Neural progenitor cell (in vitro differentiated cells): ENCODE measurements around the gene PSMD5. TPM values are rescaled to one million over a fixed set of nuclear protein-coding genes. Genes with fewer than 3 reads are reported as not detected.
A peak's percentile ranks its signal among the peaks of the same experiment; 100 is the strongest.

Experiments
- DNase-seq: peaks from one replicate; pipeline ENCODE4 v3.0.0-alpha.2; 2016; ENCODE audit warnings: low spot score
- H2AFZ ChIP-seq: fragments of 200-600 bp; sonication (generic); replicated peaks from 2 replicates; pipeline ENCODE4 v1.6.1; 2016; ENCODE audit warnings: antibody characterized with exemption
- H3F3A ChIP-seq: fragments of 200-600 bp; sonication (generic); 2 replicates; pipeline ENCODE4 v1.6.1; 2016; ENCODE audit warnings: antibody characterized with exemption, low read depth
- H3K27ac ChIP-seq: fragments of 200-600 bp; sonication (generic); 2 replicates; pipeline ENCODE4 v1.5.1; 2016; ENCODE audit warnings: mild to moderate bottlenecking
- H3K27me3 ChIP-seq: fragments of 200-600 bp; sonication (generic); 2 replicates; pipeline ENCODE4 v1.6.1; 2016; ENCODE audit warnings: mild to moderate bottlenecking, moderate library complexity
- H3K36me3 ChIP-seq: fragments of 200-600 bp; sonication (generic); 2 replicates; pipeline ENCODE4 v1.5.1; 2016
- H3K4me1 ChIP-seq: fragments of 200-600 bp; sonication (generic); 2 replicates; pipeline ENCODE4 v1.6.1; 2016; ENCODE audit warnings: mixed run types
- H3K4me2 ChIP-seq: fragments of 200-600 bp; sonication (generic); 2 replicates; pipeline ENCODE4 v1.6.1; 2016
- H3K4me3 ChIP-seq: fragments of 200-600 bp; sonication (generic); 2 replicates; pipeline ENCODE4 v1.5.1; 2016
- H3K79me2 ChIP-seq: fragments of 200-600 bp; sonication (generic); 2 replicates; pipeline ENCODE4 v1.6.1; 2016; ENCODE audit warnings: low read depth
- H3K9ac ChIP-seq: fragments of 200-600 bp; sonication (generic); 2 replicates; pipeline ENCODE4 v1.6.1; 2016
- H3K9me3 ChIP-seq: fragments of 200-600 bp; sonication (generic); 2 replicates; pipeline ENCODE4 v1.5.1; 2016; ENCODE audit warnings: low read depth
- H4K20me1 ChIP-seq: fragments of 200-600 bp; sonication (generic); 2 replicates; pipeline ENCODE4 v1.6.1; 2016; ENCODE audit warnings: low read depth
- H3K27ac Mint-ChIP-seq: 3 replicates; pipeline ENCODE4 v1.8.0; 2021; ENCODE audit warnings: mixed read lengths
- H3K27me3 Mint-ChIP-seq: 2 replicates; pipeline ENCODE4 v1.8.0; 2022; ENCODE audit warnings: low read depth, mild to moderate bottlenecking, inconsistent platforms, moderate library complexity, mixed read lengths; ENCODE audit not compliant: insufficient read depth
- H3K36me3 Mint-ChIP-seq: 3 replicates; pipeline ENCODE4 v1.8.0; 2021; ENCODE audit warnings: mixed read lengths
- H3K4me1 Mint-ChIP-seq: 3 replicates; pipeline ENCODE4 v1.8.0; 2021; ENCODE audit warnings: mixed read lengths
- H3K4me3 Mint-ChIP-seq: 3 replicates; pipeline ENCODE4 v1.8.0; 2021; ENCODE audit warnings: mild to moderate bottlenecking, moderate library complexity, mixed read lengths
- H3K9me3 Mint-ChIP-seq: 3 replicates; pipeline ENCODE4 v1.8.0; 2020; ENCODE audit warnings: mixed read lengths
- EZH2 ChIP-seq: fragments of 200-600 bp; sonication (generic); IDR thresholded peaks from 2 replicates; pipeline ENCODE4 v1.6.1; 2017; ENCODE audit warnings: antibody characterized with exemption, mild to moderate bottlenecking, moderate library complexity
- EZH2phosphoT487 ChIP-seq: fragments of 200-600 bp; sonication (generic); IDR thresholded peaks from 2 replicates; pipeline ENCODE4 v1.6.1; 2017; ENCODE audit warnings: antibody characterized with exemption
- total RNA-seq: library from RNA; depleted of rRNA; stranded (reverse); fragments of >200 nt; gene quantifications from 2 replicates; pipeline ENCODE4 v1.2.3, GENCODE V29; 2015; ENCODE audit warnings: low replicate concordance
- TF ChIP-seq, protein P1 (sequence below): fragments of 200-600 bp; sonication (generic); IDR thresholded peaks from 2 replicates; pipeline ENCODE4 v1.5.1; 2017; ENCODE audit warnings: antibody characterized with exemption, mild to moderate bottlenecking

PSMD5 gene
- total RNA-seq, 1 donor from 2014 or later: 8.7 TPM

DNA sequence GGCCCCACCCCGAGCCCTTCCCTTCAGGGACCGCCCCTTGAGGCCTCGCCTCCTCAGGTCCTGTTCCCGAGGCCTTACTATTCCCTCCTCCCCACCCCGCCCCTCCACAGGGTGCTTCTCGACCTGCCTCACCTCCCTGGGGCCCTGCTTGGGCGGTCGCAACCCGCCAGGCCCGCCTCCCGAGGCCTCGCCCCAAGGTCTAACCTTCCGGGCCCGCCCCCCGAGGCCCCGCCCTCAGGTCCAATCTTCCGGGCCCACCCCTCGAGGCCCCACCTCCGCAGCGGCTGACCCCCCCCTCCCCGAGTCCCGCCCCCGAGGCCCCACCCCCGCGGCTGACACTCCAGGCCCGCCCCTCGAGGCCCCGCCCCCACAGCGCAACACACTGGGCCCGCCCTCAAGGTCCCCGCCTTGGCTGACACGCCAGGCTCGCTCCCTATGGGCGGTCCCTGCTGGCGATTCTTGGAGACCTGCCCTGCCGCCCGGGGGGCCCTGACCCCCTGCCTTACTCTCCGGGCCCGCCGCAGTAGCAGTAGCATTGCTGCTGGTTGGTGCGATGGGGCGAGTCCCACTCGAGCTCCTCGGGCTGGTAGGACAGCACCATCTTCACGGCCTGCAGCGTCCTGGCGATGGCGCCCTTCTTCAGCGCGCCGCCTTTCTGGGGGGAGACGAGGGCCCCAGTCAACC lies 26.1 kb upstream of the PSMD5 start:
- no peaks in the 10 kb centered on the region for H3K27me3 ChIP-seq
- no peaks in the 10 kb centered on the region for H3K36me3 ChIP-seq
- peak overlapping the region; percentile 56 for H3K4me3 ChIP-seq
- H3K4me1 ChIP-seq: peaks cover 3% of the 10 kb centered on the region
- no peak for TF ChIP-seq EZH2phosphoT487
- TF ChIP-seq EZH2: no peak
- TF ChIP-seq, protein P1, sequence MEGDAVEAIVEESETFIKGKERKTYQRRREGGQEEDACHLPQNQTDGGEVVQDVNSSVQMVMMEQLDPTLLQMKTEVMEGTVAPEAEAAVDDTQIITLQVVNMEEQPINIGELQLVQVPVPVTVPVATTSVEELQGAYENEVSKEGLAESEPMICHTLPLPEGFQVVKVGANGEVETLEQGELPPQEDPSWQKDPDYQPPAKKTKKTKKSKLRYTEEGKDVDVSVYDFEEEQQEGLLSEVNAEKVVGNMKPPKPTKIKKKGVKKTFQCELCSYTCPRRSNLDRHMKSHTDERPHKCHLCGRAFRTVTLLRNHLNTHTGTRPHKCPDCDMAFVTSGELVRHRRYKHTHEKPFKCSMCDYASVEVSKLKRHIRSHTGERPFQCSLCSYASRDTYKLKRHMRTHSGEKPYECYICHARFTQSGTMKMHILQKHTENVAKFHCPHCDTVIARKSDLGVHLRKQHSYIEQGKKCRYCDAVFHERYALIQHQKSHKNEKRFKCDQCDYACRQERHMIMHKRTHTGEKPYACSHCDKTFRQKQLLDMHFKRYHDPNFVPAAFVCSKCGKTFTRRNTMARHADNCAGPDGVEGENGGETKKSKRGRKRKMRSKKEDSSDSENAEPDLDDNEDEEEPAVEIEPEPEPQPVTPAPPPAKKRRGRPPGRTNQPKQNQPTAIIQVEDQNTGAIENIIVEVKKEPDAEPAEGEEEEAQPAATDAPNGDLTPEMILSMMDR: peak; percentile 55
- Mint-ChIP-seq H3K36me3 (peaks cover 24% of the 10 kb centered on the region), H3K4me1 (peaks cover 8% of the 10 kb centered on the region), H3K4me3 (peak overlapping the region; percentile 84), H3K27me3 (peaks cover 3% of the 10 kb centered on the region), H3K9me3 (no peaks in the 10 kb centered on the region), H3K27ac (no peak overlapping the region)
- no peaks in the 10 kb centered on the region for H4K20me1 ChIP-seq
- no peaks in the 10 kb centered on the region for H3K9me3 ChIP-seq
- no peaks in the 10 kb centered on the region for H3K79me2 ChIP-seq
- H3F3A ChIP-seq: peaks cover 10% of the 10 kb centered on the region
- H3K4me2 ChIP-seq: peak overlapping the region; percentile 77
- H2AFZ ChIP-seq: peak overlapping the region; percentile 74
- peak; percentile 98 for DNase-seq
- H3K27ac ChIP-seq: no peak overlapping the region
- no peak overlapping the region for H3K9ac ChIP-seq

DNA sequence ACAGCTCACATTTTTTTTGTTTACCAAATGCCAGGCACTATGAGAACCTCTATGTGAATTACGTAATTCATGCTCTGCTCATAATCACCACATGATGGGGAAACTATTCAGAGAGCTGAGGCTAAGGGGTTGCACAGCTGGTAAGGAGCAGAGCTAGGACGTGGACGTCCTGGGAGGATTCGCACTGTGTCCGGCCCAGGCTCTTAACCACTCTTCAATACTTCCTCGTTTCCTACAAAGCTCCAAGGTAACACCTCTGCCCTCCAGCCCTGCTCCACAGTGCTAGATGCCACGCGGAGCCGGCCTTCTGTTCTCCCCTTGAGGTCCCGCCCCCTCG lies 25.6 kb upstream of the PSMD5 start:
- Histone ChIP-seq H3K4me3 (peak overlapping the region; percentile 56), H3K4me2 (peak overlapping the region; percentile 69), H2AFZ (peak overlapping the region; percentile 21), H3K36me3 (no peaks in the 10 kb centered on the region), H3K9me3 (no peaks in the 10 kb centered on the region), H3K9ac (no peak overlapping the region), H3K27ac (no peak overlapping the region), H3K4me1 (peaks cover 3% of the 10 kb centered on the region), H3K79me2 (no peaks in the 10 kb centered on the region), H4K20me1 (no peaks in the 10 kb centered on the region), H3K27me3 (no peaks in the 10 kb centered on the region), H3F3A (peaks cover 10% of the 10 kb centered on the region)
- Mint-ChIP-seq H3K9me3 (no peaks in the 10 kb centered on the region), H3K36me3 (peaks cover 19% of the 10 kb centered on the region), H3K4me1 (peaks cover 5% of the 10 kb centered on the region), H3K4me3 (peak overlapping the region; percentile 65), H3K27ac (no peak overlapping the region), H3K27me3 (peaks cover 3% of the 10 kb centered on the region)
- no peak for DNase-seq
- TF ChIP-seq, protein P1: no peak
- TF ChIP-seq EZH2 (no peak), EZH2phosphoT487 (no peak)

DNA sequence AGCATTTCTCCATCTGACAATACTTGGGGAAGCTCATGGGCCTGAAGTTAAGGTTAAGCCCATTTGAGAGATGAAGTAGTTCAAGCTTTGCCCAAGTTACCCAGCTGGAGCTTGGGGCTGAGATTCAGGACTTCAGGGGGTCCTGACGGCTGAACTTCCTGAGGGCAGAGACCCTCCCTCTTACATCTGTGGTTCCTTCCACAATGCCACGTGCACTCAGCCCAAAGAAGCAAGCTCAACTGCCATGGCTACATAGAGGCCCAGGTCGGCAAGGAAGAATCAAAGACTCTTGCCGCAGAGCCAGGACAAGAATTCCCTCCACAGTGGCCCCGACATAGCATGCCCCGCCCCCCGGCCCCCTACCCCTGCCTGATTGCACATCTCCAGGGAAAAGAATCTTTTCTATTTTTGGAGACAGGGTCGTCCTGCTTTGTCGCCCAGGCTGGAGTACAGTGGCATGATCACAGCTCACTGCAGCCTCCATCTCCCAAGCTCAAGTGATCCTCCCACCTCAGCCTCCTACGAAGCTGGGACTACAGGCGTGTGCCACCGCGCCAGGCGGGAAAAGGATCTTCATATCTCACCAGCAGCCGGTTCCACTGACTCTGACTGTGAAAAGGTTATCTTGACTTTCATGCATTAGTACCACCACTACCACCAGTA lies 25.1 kb upstream of the PSMD5 start:
- Mint-ChIP-seq H3K4me3 (peak overlapping the region; percentile 65), H3K27me3 (peaks cover 3% of the 10 kb centered on the region), H3K36me3 (peaks cover 15% of the 10 kb centered on the region), H3K27ac (no peak overlapping the region), H3K4me1 (peaks cover 5% of the 10 kb centered on the region), H3K9me3 (no peaks in the 10 kb centered on the region)
- Histone ChIP-seq H3K9me3 (no peaks in the 10 kb centered on the region), H2AFZ (no peak overlapping the region), H3F3A (peaks cover 10% of the 10 kb centered on the region), H3K27ac (no peak overlapping the region), H4K20me1 (no peaks in the 10 kb centered on the region), H3K9ac (no peak overlapping the region), H3K36me3 (no peaks in the 10 kb centered on the region), H3K79me2 (no peaks in the 10 kb centered on the region), H3K4me2 (peak overlapping the region; percentile 69), H3K27me3 (no peaks in the 10 kb centered on the region), H3K4me3 (peak overlapping the region; percentile 56), H3K4me1 (peaks cover 3% of the 10 kb centered on the region)
- DNase-seq: no peak
- TF ChIP-seq, protein P1: no peak
- TF ChIP-seq EZH2 (peak; percentile 22), EZH2phosphoT487 (no peak)
